ENCODE data around the gene LPAR1. TPM values are rescaled to one million over a fixed set of nuclear protein-coding genes. Genes with fewer than 3 reads are reported as not detected.

The LPAR1 gene
- total RNA-seq, 1 donor from 2014 or later: 61.5 TPM

GRCh38 chr9:110918316-110919049, 119.8 kb downstream of the LPAR1 start:
- DNase-seq: no peak

GRCh38 chr9:110916403-110916802, 121.9 kb downstream of the LPAR1 start:
- DNase-seq: no peak

GRCh38 chr9:110912419-110913291, 125.6 kb downstream of the LPAR1 start:
- no peak for DNase-seq

- no peak for DNase-seq
Measured at GRCh38 chr9:110911659-110912418, 126.4 kb downstream of the LPAR1 start.

DNA sequence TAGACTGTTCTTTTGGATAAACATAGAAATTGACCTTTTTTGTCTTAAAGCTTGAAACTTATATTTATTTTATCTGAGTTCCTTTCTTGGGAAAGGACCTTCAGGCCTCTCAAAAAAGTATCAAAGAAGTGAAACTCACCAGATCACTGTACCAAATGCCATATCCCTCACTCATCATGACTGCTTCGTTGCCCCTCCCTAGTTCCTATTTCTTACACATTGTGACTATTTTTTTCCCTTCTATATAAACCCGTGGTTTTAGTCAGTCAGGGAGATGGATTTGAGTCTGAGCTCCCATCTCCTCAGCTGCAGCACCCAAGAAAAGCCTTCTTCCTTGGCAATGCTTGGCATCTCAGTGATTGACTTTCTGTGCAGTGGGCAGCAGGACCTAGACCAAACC, 129.4 kb downstream of the LPAR1 start:
- no peak for DNase-seq

GRCh38 chr9:110900917-110901316, 137.4 kb downstream of the LPAR1 start:
- peak; percentile 50 for DNase-seq

DNA sequence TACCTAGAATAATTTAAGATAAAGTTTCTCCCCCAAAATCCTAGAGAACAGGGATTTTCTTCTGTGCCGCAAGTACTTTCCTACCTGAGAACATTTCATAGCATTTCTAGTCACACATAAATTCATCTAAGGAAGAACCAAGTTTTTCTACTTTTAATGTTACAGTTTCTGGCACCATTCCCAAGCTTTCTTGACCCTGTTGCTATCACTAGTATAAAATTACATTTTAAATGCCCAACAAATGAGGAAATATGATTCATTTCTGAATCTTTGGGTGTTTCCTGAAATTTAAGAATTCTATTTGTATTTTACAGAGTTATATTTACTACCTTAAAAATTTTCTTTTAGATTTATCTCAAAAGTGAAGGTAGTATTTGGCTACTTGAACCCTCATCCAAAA, 137.8 kb downstream of the LPAR1 start:
- DNase-seq: no peak

- DNase-seq: no peak
Measured at GRCh38 chr9:110898866-110899265, 139.4 kb downstream of the LPAR1 start.

GRCh38 chr9:110898358-110898757, 139.9 kb downstream of the LPAR1 start:
- DNase-seq: no peak

DNA sequence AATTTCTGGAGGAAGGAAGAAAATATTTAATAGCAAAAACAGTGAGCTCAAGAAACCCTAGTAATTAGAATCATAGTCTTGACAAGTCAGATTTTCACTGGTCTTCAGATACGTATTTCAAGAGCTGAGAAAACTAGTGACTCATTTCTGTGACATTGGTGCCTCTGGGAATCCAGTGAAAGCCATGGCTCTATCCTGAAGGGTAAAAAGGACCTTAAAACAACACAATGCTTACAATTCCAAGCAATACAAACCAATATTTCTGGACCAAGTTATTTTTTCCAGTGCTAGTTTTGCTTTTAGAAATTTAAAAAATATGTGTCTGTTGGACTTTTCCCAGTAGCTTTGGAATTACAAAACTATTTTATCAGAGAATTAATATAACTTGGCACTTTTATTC, 140.3 kb downstream of the LPAR1 start:
- no peak for DNase-seq

DNA sequence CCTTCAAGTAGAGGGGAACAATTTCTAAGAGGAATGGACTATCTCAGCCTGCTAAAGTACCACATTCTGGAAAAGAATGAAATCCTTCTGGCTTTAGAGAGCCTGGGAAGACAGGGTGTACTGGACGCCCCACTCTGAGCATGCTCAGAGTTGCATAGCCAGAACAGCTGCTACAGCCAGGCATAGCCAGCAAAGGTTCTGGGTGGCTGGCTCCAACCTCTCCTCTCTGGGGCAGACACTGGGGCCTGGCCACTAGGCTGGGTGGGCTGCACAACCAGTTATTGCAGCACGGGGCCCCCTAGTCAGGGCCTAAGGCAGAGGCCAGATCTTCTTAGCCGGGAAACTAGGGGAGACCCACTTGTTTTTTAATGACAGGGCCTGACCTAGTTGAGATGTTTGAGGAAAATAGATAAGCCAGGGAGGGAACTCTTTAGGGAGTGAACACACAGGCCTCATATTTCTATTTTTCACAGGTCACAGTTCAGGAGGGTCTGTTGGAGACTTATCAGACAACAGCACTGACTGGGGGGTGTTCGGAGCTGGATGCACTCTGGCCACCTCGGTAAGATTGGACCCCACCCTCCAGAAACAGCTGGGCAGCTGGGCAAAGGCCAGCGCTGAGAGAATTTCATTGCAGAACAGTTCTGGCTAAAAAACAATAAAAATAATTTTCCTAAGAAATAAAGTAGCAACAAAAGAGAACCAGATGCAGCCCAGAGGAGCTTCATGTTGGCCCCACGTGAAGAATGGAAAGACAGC, 142.9 kb downstream of the LPAR1 start:
- DNase-seq: peak; percentile 67

DNA sequence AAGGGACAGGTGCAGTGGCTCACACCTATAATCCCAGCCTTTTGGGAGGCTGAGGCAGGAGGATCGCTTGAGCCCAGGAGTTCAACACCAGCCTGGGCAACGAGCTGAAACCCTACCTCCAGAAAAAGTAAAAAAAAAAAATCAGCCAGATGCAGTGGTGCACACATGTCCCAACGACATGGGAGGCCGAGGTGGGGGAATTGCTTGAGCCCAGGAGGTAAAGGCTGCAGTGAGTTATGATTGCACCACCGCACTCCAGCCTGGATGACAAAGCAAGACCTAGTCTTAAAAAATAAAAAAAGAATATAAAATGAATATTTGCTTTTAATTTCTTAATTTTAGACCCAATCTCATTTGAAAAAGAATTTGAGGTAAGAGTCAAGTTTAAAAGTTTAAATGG, 143.5 kb downstream of the LPAR1 start:
- no peak for DNase-seq

DNA sequence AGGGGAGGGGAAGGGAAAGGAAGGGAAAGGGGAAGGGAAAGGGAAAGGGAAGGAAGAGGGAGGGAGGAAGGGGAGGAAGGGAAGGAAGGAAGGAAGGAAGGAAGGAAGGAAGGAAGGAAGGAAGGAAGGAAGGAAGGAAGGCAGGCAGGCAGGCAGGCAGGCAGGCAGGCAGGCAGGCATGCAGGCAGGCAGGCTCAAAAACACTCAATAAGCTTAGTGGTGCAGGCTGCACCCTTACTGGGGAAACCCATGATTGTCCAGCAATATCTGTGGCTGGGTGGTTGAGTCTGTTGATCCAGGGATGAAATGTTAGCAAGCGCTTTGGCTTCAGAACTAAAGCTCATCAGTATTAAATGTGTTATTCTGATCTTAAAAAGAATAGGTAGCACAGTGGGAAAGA, 145.6 kb downstream of the LPAR1 start:
- no peak for DNase-seq

- no peak for DNase-seq
Measured at GRCh38 chr9:110891760-110892159, 146.5 kb downstream of the LPAR1 start.

DNA sequence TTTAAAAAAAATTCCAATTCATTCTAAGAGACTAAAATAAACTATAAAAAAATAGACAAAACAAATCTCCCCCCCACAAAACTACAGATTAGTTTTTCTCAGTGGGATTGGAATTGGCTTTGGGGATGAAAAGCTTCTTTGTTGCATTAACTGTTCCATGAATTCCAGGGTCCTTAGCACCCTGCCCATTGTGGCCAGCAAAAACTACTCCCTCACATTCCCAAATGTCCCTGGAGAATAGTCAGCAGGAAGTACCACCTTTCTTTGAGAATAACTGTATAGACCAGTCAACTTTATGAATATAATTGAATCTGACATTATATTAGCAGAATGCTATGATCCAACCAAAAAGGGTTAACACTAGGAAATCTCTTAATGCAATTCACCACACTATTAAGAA, 147.9 kb downstream of the LPAR1 start:
- DNase-seq: no peak

- no peak for DNase-seq
Measured at GRCh38 chr9:110887276-110887675, 151.0 kb downstream of the LPAR1 start.

DNA sequence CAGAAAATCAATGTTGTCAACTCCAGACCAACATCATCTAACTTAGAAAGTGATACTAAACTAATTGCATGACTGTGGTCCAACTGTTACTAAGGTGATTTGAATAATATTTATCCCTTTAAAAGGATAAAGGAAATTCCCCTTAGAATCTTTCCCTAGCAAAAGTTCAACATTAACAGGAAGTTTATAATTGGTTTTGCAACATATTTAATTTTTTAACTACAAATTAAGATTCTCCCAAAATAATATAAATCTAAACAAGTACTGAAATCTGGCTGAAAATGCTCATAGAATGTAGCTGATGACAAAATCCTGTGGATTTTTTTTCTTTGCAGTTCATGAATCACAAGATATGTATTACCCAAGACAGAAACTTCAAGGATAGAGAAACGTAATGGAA, 151.4 kb downstream of the LPAR1 start:
- DNase-seq: peak; percentile 50

DNA sequence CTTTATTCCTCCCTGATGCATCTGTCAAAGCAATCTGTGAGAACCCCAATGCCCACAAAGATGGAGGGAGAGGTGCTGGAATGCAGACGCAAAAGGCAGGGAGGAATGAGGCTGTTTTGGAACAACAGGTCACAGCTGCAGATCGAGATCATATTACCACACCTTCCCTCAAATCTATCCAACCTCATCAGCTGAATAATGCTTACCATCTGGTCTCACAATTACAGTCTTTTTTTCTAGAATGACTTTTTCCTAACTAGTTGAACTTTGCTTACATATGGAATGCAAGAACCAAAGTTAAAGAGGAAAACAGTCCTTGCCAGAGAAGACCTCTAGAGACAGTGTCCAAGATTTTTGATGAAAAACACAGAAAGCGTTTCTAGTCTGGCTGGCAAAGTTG, 158.1 kb downstream of the LPAR1 start:
- DNase-seq: peak; percentile 77

- DNase-seq: peak; percentile 46
Measured at GRCh38 chr9:110877374-110877773, 160.9 kb downstream of the LPAR1 start.

DNA sequence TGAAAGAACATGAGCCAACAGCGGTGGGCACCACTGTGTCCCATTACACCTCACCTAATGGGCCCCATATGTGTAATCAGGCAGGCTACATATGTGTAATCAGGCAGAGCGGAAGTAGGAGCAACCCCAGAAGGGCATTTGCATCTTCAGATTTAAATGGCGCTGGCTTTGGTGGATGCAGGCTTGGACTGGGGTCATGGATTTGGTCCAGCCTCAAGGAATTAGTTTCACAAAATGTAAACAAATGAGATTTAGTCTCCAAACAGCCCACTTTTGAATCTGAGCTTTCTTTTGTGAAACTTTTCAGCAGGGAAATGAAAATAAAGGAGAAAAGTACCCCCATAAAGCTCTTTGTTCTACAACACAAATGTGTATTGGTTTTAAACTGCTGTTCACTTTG, 161.3 kb downstream of the LPAR1 start:
- peak; percentile 61 for DNase-seq

- no peak for DNase-seq
Measured at GRCh38 chr9:110874963-110875674, 163.2 kb downstream of the LPAR1 start.

All from tongue (tissue), 2 donors.